ENCODE data around the gene HSPD1. TPM values are rescaled to one million over a fixed set of nuclear protein-coding genes. Genes with fewer than 3 reads are reported as not detected.
"Not testable (repeated sequence)": the region's sequence is repeated elsewhere in the genome, so short reads cannot be mapped to it uniquely, and the experiment has no call there.

HSPD1 gene
- total RNA-seq, 4 donors from 2014 or later, result 101 to 226 (median 177) TPM

- no peak overlapping the region for H3K27ac ChIP-seq
- H3K4me3 ChIP-seq, result no peak overlapping the region
- TF ChIP-seq CTCF (IDR thresholded peaks at IDR 0.05) (no peak), POLR2A (IDR thresholded peaks at IDR 0.05) (no peak)
- peaks cover 16 to 92% (median 24%) of the 10 kb centered on the region in 3 donors for H3K36me3 ChIP-seq
- H3K4me1 ChIP-seq, result no peaks in the 10 kb centered on the region
- no peak for DNase-seq
- peaks cover 0 to 24% (median 9%) of the 10 kb centered on the region in 3 donors for H3K9me3 ChIP-seq
- intact Hi-C loops (cut with DNase I), result no loop called here
- no peaks in the 10 kb centered on the region for H3K27me3 ChIP-seq
- 93 to 95% methylated on average over 2 of the region's 2 CpGs for WGBS, 2 donors
Measured at GRCh38 chr2:197486175-197486574, 13.5 kb downstream of the HSPD1 start.

DNA sequence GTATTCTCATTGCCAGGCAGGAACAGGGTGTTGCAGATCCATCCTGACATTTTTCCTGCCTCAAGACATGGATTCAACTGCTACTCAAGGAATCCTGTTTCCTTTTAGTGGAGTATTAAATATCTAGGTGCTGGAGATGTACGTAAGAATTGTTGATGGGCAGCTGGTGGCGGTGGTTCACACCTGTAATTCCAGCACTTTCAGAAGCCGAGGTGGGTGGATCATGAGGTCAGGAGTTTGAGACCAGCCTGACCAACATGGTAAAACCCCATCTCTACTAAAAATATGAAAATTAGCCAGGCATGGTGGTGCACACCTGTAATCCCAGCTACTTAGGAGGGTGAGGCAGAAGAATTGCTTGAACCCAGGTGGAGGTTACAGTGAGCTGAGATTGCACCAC lies 15.4 kb downstream of the HSPD1 start:
- peaks cover 16 to 89% (median 21%) of the 10 kb centered on the region in 3 donors for H3K36me3 ChIP-seq
- H3K4me1 ChIP-seq; H3K4me3 ChIP-seq; DNase-seq; H3K27ac ChIP-seq; H3K27me3 ChIP-seq; intact Hi-C loops (cut with DNase I): not testable (repeated sequence)
- peaks cover 0 to 24% (median 9%) of the 10 kb centered on the region in 3 donors for H3K9me3 ChIP-seq
- WGBS, 2 donors, result 93 to 94% methylated on average over 3 of the region's 3 CpGs

DNA sequence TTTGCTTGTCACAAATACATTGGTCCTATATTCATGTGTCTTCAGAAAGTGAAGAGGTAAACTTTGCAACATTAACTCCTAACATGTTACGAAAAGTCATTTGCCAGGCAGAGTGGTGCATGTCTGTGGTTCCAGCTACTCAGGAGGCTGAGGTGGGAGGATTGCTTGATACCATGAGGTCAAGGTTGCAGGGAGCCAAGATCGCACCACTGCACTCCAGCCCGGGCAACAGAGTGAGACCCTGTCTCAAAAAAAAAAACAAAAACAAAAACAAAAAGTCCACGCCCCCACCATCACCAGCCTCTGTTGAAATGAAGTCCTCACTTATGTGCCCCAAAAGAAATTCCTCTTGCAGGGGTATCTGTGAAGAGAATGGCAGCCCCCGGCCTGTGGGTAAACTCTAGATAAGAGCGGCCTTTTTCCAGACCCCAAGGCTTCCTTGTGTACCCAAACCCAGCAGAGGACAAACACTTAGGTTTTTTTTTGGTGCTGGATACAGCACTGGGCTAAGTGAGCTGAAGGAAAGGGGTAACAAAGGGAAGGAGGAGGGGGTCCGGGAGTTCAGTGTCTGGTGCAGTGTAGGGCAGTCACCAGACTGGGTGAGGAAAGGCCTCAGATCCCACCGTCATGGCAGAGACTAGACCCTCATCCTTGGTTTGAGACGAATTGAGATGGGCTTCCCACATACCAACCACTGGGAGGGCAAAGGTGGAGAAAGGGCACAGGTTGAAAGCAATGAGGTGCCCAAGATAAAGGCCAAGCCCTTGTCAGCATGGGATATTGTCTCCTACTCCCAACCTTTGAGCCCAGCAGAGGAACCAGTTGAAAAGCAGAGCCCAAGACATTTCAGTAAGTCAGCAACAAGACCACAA lies 19.2 kb downstream of the HSPD1 start:
- 90 to 92% methylated on average over 7 to 8 of the region's 9 CpGs for WGBS, 2 donors
- intact Hi-C loops (cut with DNase I), result no loop called here
- Histone ChIP-seq H3K4me1 (no peaks in the 10 kb centered on the region), H3K9me3 (peaks cover 0 to 24% (median 9%) of the 10 kb centered on the region in 3 donors), H3K27ac (no peak overlapping the region), H3K36me3 (peaks cover 0 to 89% (median 4%) of the 10 kb centered on the region in 3 donors), H3K4me3 (no peak overlapping the region), H3K27me3 (no peaks in the 10 kb centered on the region)
- TF ChIP-seq POLR2A (IDR thresholded peaks at IDR 0.05) (no peak), CTCF (IDR thresholded peaks at IDR 0.05) (no peak)
- no peak for DNase-seq

- DNase-seq, result no peak
- Histone ChIP-seq H3K27ac (no peak overlapping the region), H3K27me3 (no peaks in the 10 kb centered on the region), H3K4me1 (no peaks in the 10 kb centered on the region), H3K4me3 (no peak overlapping the region), H3K36me3 (peaks cover 0 to 91% (median 19%) of the 10 kb centered on the region in 3 donors), H3K9me3 (peaks cover 0 to 8% (median 0%) of the 10 kb centered on the region in 3 donors)
- TF ChIP-seq POLR2A (IDR thresholded peaks at IDR 0.05), result no peak
- TF ChIP-seq CTCF (IDR thresholded peaks at IDR 0.05), result no peak
- intact Hi-C loops (cut with DNase I), result no loop called here
- 97 to 100% methylated on average over 3 of the region's 3 CpGs for WGBS, 2 donors
Measured at GRCh38 chr2:197477797-197478196, 21.8 kb downstream of the HSPD1 start.

DNA sequence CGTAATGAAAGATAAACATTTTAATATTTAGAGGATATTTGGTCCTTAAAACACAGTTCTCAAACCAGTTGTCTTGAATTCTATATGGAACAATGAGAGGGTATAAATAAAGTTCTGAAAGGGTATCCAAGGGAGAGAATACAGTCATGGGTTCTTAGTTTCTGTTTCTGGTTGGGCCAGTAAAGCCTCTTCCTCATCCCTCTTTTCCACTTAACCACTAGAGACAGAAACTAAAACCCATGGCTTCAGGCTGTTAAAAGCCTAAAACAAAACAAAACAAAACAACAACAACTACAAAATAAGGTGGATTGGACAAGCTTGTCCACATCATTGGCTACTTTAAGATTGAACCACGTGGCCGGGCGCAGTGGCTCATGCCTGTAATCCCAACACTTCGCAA lies 27.5 kb downstream of the HSPD1 start:
- intact Hi-C loops (cut with DNase I), result no loop called here
- no peaks in the 10 kb centered on the region for H3K27me3 ChIP-seq
- TF ChIP-seq CTCF (IDR thresholded peaks at IDR 0.05) (no peak), POLR2A (IDR thresholded peaks at IDR 0.05) (no peak)
- peaks cover 0 to 100% (median 45%) of the 10 kb centered on the region in 3 donors for H3K36me3 ChIP-seq
- no peaks in the 10 kb centered on the region for H3K9me3 ChIP-seq
- no peak for DNase-seq
- no peak overlapping the region for H3K27ac ChIP-seq
- no peak overlapping the region for H3K4me3 ChIP-seq
- WGBS, 2 donors, result 97 to 99% methylated on average over 5 of the region's 5 CpGs
- H3K4me1 ChIP-seq, result no peaks in the 10 kb centered on the region
